Cardiac muscle cell (in vitro differentiated cells and primary cell): ENCODE data around the gene WFDC1. TPM values are rescaled to one million over a fixed set of nuclear protein-coding genes. Genes with fewer than 3 reads are reported as not detected.

Experiments
- DNase-seq, 2 donors: peaks; one replicate each; pipeline versions ENCODE4 v3.0.0 to v3.0.0-alpha.2; 2010 to 2017; ENCODE audit warnings: low read depth in 1 of 2, low spot score in 1 of 2
- H3K27ac ChIP-seq: fragments of 200-600 bp; sonication (generic); 2 replicates; pipeline ENCODE4 v1.5.1; 2016
- H3K27me3 ChIP-seq: fragments of 200-600 bp; sonication (generic); 2 replicates; pipeline ENCODE4 v1.6.0; 2016; ENCODE audit warnings: control low read depth
- H3K36me3 ChIP-seq: fragments of 200-600 bp; sonication (generic); 2 replicates; pipeline ENCODE4 v1.5.1; 2016; ENCODE audit warnings: control low read depth
- H3K4me1 ChIP-seq: fragments of 200-600 bp; sonication (generic); 2 replicates; pipeline ENCODE4 v1.8.1; 2017; ENCODE audit warnings: low read depth, mild to moderate bottlenecking, mixed run types
- H3K4me3 ChIP-seq: fragments of 200-600 bp; sonication (generic); 2 replicates; pipeline ENCODE4 v1.5.1; 2016; ENCODE audit warnings: mild to moderate bottlenecking
- H3K9me3 ChIP-seq: fragments of 200-600 bp; sonication (generic); 2 replicates; pipeline ENCODE4 v1.5.1; 2017; ENCODE audit warnings: low read depth, mild to moderate bottlenecking, control low read depth
- polyA plus RNA-seq: library from polyadenylated mRNA; unstranded; fragments of >200 nt; fragmentation: Nextera tagmentation; extraction: Ambion mirVana; gene quantifications from 2 replicates; pipeline ENCODE4 v1.2.1, GENCODE V29; 2016
- total RNA-seq: library from RNA; depleted of rRNA; stranded (reverse); fragments of >200 nt; gene quantifications from 2 replicates; pipeline ENCODE4 v1.2.3, GENCODE V29; 2016
- TF ChIP-seq, protein P1 (sequence below): IDR thresholded peaks from 2 replicates; pipeline ENCODE4 v1.5.1; 2012; ENCODE audit warnings: low read depth, mild to moderate bottlenecking, low read length

Gene WFDC1
- total and polyA plus RNA-seq, 2 experiments from 2014 or later, result 18.5 to 22.2 TPM

DNA sequence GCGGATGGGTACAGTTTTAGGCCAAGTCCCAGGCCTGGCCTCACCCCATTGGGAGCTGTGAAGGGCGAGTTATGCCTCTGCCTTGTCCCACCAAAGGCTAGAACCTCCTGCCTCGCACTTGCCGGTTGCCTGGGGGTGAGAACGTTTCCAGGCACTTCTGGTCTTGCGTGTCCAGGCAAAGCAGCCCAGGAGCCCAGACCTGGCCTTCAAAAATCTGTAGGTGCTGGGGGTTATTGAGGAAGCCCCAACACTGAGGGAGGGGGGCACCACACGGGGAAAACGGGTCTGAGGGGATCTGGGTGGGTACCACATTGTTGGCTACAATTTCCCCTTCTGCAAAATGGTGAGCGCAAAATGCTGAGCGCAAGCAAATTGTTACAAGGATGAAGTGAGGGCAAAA is 61.5 kb downstream of the WFDC1 start:
- no peak overlapping the region for H3K27ac ChIP-seq
- TF ChIP-seq, protein P1, sequence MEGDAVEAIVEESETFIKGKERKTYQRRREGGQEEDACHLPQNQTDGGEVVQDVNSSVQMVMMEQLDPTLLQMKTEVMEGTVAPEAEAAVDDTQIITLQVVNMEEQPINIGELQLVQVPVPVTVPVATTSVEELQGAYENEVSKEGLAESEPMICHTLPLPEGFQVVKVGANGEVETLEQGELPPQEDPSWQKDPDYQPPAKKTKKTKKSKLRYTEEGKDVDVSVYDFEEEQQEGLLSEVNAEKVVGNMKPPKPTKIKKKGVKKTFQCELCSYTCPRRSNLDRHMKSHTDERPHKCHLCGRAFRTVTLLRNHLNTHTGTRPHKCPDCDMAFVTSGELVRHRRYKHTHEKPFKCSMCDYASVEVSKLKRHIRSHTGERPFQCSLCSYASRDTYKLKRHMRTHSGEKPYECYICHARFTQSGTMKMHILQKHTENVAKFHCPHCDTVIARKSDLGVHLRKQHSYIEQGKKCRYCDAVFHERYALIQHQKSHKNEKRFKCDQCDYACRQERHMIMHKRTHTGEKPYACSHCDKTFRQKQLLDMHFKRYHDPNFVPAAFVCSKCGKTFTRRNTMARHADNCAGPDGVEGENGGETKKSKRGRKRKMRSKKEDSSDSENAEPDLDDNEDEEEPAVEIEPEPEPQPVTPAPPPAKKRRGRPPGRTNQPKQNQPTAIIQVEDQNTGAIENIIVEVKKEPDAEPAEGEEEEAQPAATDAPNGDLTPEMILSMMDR, result no peak
- no peaks in the 10 kb centered on the region for H3K36me3 ChIP-seq
- H3K9me3 ChIP-seq, result no peaks in the 10 kb centered on the region
- no peak for DNase-seq
- H3K27me3 ChIP-seq, result no peaks in the 10 kb centered on the region
- H3K4me1 ChIP-seq, result no peaks in the 10 kb centered on the region
- no peak overlapping the region for H3K4me3 ChIP-seq

DNA sequence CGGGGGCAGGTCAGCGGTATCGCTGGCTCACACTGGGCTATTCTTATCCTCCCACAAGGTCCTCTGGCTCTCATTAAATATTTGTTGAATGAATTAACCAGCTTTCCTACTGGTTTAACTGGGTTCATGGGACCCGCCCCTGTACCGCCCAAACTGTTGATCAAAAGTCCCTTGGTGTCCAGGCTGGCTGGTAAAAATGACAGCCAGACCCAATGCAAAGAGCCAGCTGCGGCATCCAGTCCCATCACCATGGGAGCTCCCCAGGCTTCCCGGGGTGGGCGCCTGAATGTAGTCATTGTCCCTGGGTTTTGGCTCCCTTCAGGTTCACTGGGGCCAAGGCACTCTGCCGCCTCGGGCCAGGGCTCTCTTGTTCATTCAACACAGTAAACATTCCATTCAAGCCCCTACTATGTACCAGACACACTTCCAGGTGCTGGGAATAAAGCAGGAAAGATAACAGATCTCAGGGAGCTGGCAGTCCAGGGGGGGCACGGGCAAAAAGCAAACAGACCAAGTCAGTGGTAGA is 62.0 kb downstream of the WFDC1 start:
- Histone ChIP-seq H3K9me3 (no peaks in the 10 kb centered on the region), H3K27me3 (no peaks in the 10 kb centered on the region), H3K4me3 (no peak overlapping the region), H3K4me1 (no peaks in the 10 kb centered on the region), H3K36me3 (no peaks in the 10 kb centered on the region), H3K27ac (no peak overlapping the region)
- no peak for DNase-seq
- TF ChIP-seq, protein P1, result no peak

DNA sequence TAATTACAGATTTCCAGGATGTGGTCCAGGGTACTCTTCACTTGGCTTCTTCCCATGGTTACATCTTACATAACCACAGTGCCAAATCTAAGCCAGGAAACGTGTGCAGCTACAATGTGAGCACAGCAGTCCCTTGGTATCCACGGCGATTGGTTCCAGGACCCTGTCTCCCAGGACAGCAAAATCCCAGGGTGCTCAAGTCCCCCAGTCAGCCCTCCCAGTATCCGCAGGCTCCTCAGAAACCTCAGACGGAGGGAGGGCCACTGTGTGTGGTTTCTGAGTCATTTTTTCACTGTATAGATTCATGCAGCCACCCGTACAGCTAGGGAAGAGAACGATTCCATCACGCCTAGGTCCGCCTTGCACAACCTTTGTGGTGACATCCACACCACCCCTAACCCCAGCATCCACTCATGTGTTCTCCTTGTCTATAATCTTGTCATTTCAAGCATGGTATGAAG is 62.5 kb downstream of the WFDC1 start:
- DNase-seq, result peak in 1 of 2 donors; percentile 46
- Histone ChIP-seq H3K27ac (no peak overlapping the region), H3K4me1 (no peaks in the 10 kb centered on the region), H3K9me3 (no peaks in the 10 kb centered on the region), H3K36me3 (no peaks in the 10 kb centered on the region), H3K4me3 (no peak overlapping the region), H3K27me3 (no peaks in the 10 kb centered on the region)
- TF ChIP-seq, protein P1, result no peak

DNA sequence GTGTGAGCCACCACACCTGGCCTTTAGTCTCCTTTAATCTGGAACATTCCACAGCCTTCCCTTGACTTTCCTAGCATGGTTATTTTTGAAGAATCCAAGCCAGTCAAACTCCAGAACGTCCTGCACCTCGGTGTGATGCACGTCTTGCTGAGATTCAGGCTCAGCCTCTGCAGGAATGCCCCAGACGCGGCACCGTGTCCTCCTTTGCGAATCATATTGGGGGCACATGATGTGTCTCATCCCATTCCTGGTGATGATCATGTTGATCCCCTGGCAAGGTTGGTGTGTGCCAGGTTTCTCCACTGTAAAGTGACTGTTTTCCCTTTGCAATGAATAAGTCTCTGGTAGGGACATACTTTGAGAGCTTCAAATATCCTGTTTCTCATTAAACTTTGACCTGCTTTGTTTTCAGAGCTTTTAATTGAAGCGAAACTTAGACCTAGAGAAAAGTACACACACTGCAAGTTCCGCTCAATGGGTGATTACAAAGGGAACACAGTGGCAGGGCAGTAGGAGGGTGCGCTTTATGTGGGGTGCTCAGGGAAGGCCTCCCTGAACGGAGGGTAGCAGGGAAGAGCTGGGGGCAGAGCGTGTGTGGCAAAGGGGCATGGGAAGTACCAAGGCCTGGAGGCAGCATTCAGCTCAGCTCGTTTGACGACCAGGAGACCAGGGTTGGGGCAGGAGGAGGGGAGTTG is 64.1 kb downstream of the WFDC1 start:
- H3K4me3 ChIP-seq, result no peak overlapping the region
- no peak for DNase-seq

DNA sequence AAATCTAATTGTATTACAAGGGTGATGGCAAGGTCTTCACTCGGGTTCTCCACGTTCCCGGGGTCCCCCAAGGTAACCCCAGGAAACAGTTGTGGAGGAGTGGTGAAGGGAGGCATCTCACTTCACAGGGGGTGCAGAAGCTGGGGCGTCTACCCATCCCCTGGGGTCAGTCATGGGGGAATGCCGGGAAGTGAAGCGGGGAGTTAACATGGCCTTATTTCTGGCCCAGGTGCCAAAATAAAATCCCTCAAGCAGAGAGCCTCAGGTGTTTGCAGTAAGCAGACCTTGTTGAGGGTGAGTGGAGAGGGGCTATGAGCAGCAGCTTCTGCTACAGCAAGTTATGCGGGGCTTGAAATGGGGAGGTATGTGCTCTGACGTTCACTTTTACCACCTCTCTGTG is 64.6 kb downstream of the WFDC1 start:
- TF ChIP-seq, protein P1, result no peak

More for the DNA sequence above, 64.1 kb downstream of the WFDC1 start:
- Histone ChIP-seq H3K36me3 (no peaks in the 10 kb centered on the region), H3K27ac (no peak overlapping the region), H3K4me1 (no peaks in the 10 kb centered on the region), H3K27me3 (no peaks in the 10 kb centered on the region), H3K9me3 (no peaks in the 10 kb centered on the region)
- TF ChIP-seq, protein P1, result no peak

More for the DNA sequence above, 64.6 kb downstream of the WFDC1 start:
- Histone ChIP-seq H3K4me1 (no peaks in the 10 kb centered on the region), H3K27ac (no peak overlapping the region), H3K36me3 (no peaks in the 10 kb centered on the region), H3K4me3 (no peak overlapping the region), H3K9me3 (no peaks in the 10 kb centered on the region), H3K27me3 (no peaks in the 10 kb centered on the region)
- no peak for DNase-seq
